Cardiac atrium fibroblast (primary cell): Measurements from ENCODE around the gene CD63. TPM values are rescaled to one million over a fixed set of nuclear protein-coding genes. Genes with fewer than 3 reads are reported as not detected.

Experiments used
- total RNA-seq: library from RNA; depleted of rRNA; stranded (reverse); fragments of >200 nt; gene quantifications from 2 replicates; pipeline ENCODE4 v1.2.3, GENCODE V29; 2015

Gene CD63, protein sequence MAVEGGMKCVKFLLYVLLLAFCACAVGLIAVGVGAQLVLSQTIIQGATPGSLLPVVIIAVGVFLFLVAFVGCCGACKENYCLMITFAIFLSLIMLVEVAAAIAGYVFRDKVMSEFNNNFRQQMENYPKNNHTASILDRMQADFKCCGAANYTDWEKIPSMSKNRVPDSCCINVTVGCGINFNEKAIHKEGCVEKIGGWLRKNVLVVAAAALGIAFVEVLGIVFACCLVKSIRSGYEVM
- total RNA-seq = 1,164 and 1,497 TPM in 2 replicates

GRCh38 chr12:55728939-55729818, at the start of gene CD63:
CD63 (minus strand) TSS chr12:55729009; CDS start chr12:55728341, 668 bp downstream.

GRCh38 chr12:55742719-55743405, 14.1 kb upstream of the CD63 start, which contains the start of gene GDF11:
GDF11 (plus strand) TSS chr12:55743122; CDS start chr12:55743317, 195 bp downstream.

DNA sequence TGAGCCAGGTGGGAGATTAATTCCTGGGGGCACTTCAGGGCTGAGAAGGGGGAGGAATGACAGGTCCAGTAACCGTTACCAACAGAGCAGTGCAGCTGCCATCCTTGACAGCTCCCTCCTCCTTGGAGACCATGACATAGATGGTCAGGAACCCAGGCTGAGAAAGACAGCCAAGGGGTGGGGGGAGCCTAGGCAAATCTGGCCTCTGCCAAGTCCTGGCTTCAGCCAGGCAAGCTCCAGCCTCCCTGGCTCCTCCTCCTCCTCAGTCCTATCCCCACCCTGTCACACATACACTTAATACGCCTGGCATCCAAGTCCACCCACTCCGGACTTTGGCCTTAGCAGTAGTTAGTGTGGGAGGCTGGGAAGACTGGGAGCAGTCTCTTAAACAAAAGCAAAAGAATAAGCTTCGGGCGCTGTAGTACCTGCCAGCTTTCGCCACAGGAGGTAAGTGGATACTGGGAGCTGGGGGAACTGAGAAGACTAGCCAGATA, 8.7 kb downstream of the CD63 start, which contains the start of gene RDH5:
Gene RDH5 (plus strand): TSS at position 323 of the 494 bp plus-strand sequence. CDS start 792 bp downstream, outside the sequence.

GRCh38 chr12:55715833-55716581, 12.8 kb downstream of the CD63 start, which contains the start of gene BLOC1S1:
BLOC1S1 (plus strand) TSS chr12:55716046; CDS start chr12:55716052, 6 bp downstream.

GRCh38 chr12:55707841-55708694, 20.7 kb downstream of the CD63 start, which contains the start of gene ITGA7:
ITGA7 (minus strand) TSS chr12:55707904; CDS start chr12:55707682, 222 bp downstream.

Other genes starting within 250 kb of the CD63 start
- gene OR6C68, start 236.6 kb downstream of the CD63 start, total RNA-seq = not detected in 2 replicates
- not detected in 2 replicates for gene OR6C4, start 179.4 kb downstream of the CD63 start, total RNA-seq
- not detected in 2 replicates for gene OR2AP1, start 156.5 kb downstream of the CD63 start, total RNA-seq
- gene OR10P1, start 92.1 kb downstream of the CD63 start, total RNA-seq = not detected in 2 replicates
- 4.0 and 6.8 TPM in 2 replicates for gene ITGA7, start 21.1 kb downstream of the CD63 start, total RNA-seq
- gene BLOC1S1, start 13.0 kb downstream of the CD63 start, total RNA-seq = 89.1 and 122 TPM in 2 replicates
- gene RDH5, start 8.6 kb downstream of the CD63 start, total RNA-seq = 7.2 and 10.0 TPM in 2 replicates
- 5.6 and 7.1 TPM in 2 replicates for gene GDF11, start 14.1 kb upstream of the CD63 start, total RNA-seq
- gene SARNP, start 88.7 kb upstream of the CD63 start, total RNA-seq = 73.1 and 79.1 TPM in 2 replicates
- gene ORMDL2, start 89.0 kb upstream of the CD63 start, total RNA-seq = 20.4 and 24.9 TPM in 2 replicates
- 37.4 and 40.2 TPM in 2 replicates for gene DNAJC14, start 100.6 kb upstream of the CD63 start, total RNA-seq
- 34.8 and 40.3 TPM in 2 replicates for gene MMP19, start 113.9 kb upstream of the CD63 start, total RNA-seq
- gene PYM1, start 198.9 kb upstream of the CD63 start, total RNA-seq = 36.5 and 36.8 TPM in 2 replicates
- 22.4 and 34.2 TPM in 2 replicates for gene DGKA, start 202.2 kb upstream of the CD63 start, total RNA-seq
- gene PMEL, start 237.0 kb upstream of the CD63 start, total RNA-seq = 3.1 and 9.9 TPM in 2 replicates
- gene CDK2, start 237.8 kb upstream of the CD63 start, total RNA-seq = 16.8 and 26.2 TPM in 2 replicates
- 54.9 and 61.6 TPM in 2 replicates for gene RAB5B, start 245.1 kb upstream of the CD63 start, total RNA-seq